ENCODE measurements around the gene SPEF1. TPM values are rescaled to one million over a fixed set of nuclear protein-coding genes. Genes with fewer than 3 reads are reported as not detected.
A peak's percentile ranks its signal among the peaks of the same experiment; 100 is the strongest.

SPEF1 gene
- total and polyA plus RNA-seq, 2 of the 13 experiments (the other 11 are each of a cell fraction or from before 2014, with no cell fraction given) = 0.11 to 0.27 TPM

DNA sequence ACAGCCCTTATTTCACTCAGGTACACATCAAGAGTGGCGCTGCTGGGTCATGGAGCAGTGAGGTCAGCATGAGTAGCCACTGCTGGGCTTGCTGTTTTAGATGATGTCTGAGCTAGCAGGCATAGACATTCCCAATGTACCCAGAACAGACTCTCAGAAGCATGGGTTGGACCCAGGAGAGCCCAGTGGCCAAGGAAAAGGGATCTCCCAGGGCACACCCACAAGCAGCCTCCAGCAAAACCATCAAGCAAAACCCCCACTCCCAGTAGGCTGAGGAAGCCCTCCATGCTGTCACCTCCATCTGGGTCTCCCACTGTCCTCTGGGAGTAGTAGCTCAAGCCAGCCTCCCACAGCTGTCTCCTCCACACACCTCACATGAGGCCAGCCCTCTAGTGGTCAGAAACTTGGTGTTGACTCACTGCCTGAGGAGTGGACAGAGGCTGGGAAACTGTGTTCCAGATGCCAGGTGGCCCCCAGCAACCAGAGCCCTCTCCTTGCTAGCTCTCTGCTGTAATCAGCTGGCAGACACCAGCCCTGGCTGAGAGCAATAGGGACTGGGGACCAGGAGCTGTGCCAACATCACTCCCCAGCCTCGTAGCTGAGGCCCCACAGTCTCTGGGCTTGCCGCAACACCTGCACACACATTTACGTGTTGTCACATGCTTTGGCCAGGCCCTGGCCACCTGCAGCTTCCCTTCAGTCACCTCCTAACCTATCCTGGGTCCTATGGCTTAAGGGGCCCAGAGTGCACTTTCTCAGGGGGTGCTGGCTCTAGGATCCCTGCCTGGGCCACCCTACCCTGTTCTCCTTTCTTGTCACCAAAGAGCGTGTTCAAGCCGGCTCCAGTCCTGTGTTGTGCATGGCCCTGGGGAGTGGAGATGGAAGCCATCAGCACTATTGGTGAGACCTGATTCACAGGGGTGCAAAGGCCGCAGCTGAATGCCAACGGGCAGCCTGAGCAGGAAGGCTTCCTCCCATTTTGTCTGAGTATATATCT, 37.2 kb upstream of the SPEF1 start (continued):
- TF ChIP-seq, protein P1, sequence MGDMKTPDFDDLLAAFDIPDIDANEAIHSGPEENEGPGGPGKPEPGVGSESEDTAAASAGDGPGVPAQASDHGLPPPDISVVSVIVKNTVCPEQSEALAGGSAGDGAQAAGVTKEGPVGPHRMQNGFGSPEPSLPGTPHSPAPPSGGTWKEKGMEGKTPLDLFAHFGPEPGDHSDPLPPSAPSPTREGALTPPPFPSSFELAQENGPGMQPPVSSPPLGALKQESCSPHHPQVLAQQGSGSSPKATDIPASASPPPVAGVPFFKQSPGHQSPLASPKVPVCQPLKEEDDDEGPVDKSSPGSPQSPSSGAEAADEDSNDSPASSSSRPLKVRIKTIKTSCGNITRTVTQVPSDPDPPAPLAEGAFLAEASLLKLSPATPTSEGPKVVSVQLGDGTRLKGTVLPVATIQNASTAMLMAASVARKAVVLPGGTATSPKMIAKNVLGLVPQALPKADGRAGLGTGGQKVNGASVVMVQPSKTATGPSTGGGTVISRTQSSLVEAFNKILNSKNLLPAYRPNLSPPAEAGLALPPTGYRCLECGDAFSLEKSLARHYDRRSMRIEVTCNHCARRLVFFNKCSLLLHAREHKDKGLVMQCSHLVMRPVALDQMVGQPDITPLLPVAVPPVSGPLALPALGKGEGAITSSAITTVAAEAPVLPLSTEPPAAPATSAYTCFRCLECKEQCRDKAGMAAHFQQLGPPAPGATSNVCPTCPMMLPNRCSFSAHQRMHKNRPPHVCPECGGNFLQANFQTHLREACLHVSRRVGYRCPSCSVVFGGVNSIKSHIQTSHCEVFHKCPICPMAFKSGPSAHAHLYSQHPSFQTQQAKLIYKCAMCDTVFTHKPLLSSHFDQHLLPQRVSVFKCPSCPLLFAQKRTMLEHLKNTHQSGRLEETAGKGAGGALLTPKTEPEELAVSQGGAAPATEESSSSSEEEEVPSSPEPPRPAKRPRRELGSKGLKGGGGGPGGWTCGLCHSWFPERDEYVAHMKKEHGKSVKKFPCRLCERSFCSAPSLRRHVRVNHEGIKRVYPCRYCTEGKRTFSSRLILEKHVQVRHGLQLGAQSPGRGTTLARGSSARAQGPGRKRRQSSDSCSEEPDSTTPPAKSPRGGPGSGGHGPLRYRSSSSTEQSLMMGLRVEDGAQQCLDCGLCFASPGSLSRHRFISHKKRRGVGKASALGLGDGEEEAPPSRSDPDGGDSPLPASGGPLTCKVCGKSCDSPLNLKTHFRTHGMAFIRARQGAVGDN (CRISPR knock-in tag; IDR thresholded peaks at IDR 0.05) = peak; percentile 95
- TF ChIP-seq ZNF567 (CRISPR knock-in tag; IDR thresholded peaks at IDR 0.05; ENCODE audit: borderline replicate concordance) (no peak; the same call in 1 of the 2 replicates), GTF3A (CRISPR knock-in tag; conservative IDR thresholded peaks at IDR 0.05) (no peak), ZNF879 (CRISPR knock-in tag; IDR thresholded peaks at IDR 0.05) (0 out of 2 replicates have a peak, but pooled peaks have one; percentile 72), JDP2 (CRISPR knock-in tag; IDR thresholded peaks at IDR 0.05; ENCODE audit: borderline replicate concordance) (no peak), ZFAT (CRISPR knock-in tag; conservative IDR thresholded peaks at IDR 0.05) (no peak), CENPX (CRISPR knock-in tag; IDR thresholded peaks at IDR 0.05) (no peak), NR3C1 (CRISPR knock-in tag; IDR thresholded peaks at IDR 0.05) (no peak), HOXD1 (CRISPR knock-in tag; IDR thresholded peaks at IDR 0.05) (0 out of 2 replicates have a peak, but pooled peaks have one; percentile 6), ETV5 (CRISPR knock-in tag; IDR thresholded peaks at IDR 0.05; ENCODE audit: borderline replicate concordance) (peak; percentile 49; the same call in 1 of the 2 replicates)
- TF ChIP-seq, protein P2, sequence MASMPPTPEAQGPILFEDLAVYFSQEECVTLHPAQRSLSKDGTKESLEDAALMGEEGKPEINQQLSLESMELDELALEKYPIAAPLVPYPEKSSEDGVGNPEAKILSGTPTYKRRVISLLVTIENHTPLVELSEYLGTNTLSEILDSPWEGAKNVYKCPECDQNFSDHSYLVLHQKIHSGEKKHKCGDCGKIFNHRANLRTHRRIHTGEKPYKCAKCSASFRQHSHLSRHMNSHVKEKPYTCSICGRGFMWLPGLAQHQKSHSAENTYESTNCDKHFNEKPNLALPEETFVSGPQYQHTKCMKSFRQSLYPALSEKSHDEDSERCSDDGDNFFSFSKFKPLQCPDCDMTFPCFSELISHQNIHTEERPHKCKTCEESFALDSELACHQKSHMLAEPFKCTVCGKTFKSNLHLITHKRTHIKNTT (CRISPR knock-in tag; IDR thresholded peaks at IDR 0.05) = no peak
- TF ChIP-seq, protein P3, sequence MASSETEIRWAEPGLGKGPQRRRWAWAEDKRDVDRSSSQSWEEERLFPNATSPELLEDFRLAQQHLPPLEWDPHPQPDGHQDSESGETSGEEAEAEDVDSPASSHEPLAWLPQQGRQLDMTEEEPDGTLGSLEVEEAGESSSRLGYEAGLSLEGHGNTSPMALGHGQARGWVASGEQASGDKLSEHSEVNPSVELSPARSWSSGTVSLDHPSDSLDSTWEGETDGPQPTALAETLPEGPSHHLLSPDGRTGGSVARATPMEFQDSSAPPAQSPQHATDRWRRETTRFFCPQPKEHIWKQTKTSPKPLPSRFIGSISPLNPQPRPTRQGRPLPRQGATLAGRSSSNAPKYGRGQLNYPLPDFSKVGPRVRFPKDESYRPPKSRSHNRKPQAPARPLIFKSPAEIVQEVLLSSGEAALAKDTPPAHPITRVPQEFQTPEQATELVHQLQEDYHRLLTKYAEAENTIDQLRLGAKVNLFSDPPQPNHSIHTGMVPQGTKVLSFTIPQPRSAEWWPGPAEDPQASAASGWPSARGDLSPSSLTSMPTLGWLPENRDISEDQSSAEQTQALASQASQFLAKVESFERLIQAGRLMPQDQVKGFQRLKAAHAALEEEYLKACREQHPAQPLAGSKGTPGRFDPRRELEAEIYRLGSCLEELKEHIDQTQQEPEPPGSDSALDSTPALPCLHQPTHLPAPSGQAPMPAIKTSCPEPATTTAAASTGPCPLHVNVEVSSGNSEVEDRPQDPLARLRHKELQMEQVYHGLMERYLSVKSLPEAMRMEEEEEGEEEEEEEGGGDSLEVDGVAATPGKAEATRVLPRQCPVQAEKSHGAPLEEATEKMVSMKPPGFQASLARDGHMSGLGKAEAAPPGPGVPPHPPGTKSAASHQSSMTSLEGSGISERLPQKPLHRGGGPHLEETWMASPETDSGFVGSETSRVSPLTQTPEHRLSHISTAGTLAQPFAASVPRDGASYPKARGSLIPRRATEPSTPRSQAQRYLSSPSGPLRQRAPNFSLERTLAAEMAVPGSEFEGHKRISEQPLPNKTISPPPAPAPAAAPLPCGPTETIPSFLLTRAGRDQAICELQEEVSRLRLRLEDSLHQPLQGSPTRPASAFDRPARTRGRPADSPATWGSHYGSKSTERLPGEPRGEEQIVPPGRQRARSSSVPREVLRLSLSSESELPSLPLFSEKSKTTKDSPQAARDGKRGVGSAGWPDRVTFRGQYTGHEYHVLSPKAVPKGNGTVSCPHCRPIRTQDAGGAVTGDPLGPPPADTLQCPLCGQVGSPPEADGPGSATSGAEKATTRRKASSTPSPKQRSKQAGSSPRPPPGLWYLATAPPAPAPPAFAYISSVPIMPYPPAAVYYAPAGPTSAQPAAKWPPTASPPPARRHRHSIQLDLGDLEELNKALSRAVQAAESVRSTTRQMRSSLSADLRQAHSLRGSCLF (CRISPR knock-in tag; IDR thresholded peaks at IDR 0.05; ENCODE audit: borderline replicate concordance) = no peak
- TF ChIP-seq, protein P4, sequence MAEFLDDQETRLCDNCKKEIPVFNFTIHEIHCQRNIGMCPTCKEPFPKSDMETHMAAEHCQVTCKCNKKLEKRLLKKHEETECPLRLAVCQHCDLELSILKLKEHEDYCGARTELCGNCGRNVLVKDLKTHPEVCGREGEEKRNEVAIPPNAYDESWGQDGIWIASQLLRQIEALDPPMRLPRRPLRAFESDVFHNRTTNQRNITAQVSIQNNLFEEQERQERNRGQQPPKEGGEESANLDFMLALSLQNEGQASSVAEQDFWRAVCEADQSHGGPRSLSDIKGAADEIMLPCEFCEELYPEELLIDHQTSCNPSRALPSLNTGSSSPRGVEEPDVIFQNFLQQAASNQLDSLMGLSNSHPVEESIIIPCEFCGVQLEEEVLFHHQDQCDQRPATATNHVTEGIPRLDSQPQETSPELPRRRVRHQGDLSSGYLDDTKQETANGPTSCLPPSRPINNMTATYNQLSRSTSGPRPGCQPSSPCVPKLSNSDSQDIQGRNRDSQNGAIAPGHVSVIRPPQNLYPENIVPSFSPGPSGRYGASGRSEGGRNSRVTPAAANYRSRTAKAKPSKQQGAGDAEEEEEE (CRISPR knock-in tag; IDR thresholded peaks at IDR 0.05; ENCODE audit: borderline replicate concordance) = peak; percentile 30; the same call in 1 of the 2 replicates
